Breast epithelium (tissue), 4 donors: ENCODE measurements around the gene FAF1. TPM values are rescaled to one million over a fixed set of nuclear protein-coding genes. Genes with fewer than 3 reads are reported as not detected.

Source experiments
- DNase-seq, 2 donors: peaks; one replicate each; pipeline ENCODE4 v3.0.0-alpha.2; 2019; ENCODE audit warnings: low spot score in 2 of 2
- H3K27ac ChIP-seq, 2 donors: fragments of 200-600 bp; sonication (generic) in 1 of 2; one replicate each; pipeline ENCODE4 v1.5.1; 2016 to 2019; ENCODE audit warnings: mild to moderate bottlenecking in 1 of 2
- H3K27me3 ChIP-seq, 2 donors: fragments of 200-600 bp; sonication (generic) in 1 of 2; one replicate each; pipeline versions ENCODE4 v1.5.1 to v1.6.0; 2017 to 2019; ENCODE audit warnings: control low read depth in 1 of 2, mild to moderate bottlenecking in 1 of 2
- H3K36me3 ChIP-seq: fragments of 200-600 bp; one replicate; pipeline ENCODE4 v1.5.1; 2019
- H3K4me1 ChIP-seq, 2 donors: fragments of 200-600 bp; sonication (generic); one replicate each; pipeline ENCODE4 v1.5.1; 2016 to 2019; ENCODE audit warnings: control low read depth in 1 of 2
- H3K4me3 ChIP-seq, 3 donors: fragments of 200-600 bp; sonication (generic); 1 replicate in 2 of 3; 2 replicates in 1 of 3; pipeline ENCODE4 v1.5.1; 2016 to 2019; ENCODE audit warnings: mild to moderate bottlenecking in 3 of 3, moderate library complexity in 2 of 3
- H3K9me3 ChIP-seq, 2 donors: fragments of 200-600 bp; sonication (generic) in 1 of 2; one replicate each; pipeline ENCODE4 v1.5.1; 2016 to 2019; ENCODE audit warnings: control low read depth in 1 of 2
- POLR2A ChIP-seq: fragments of 450-650 bp; IDR thresholded peaks from one replicate; pipeline ENCODE4 v1.6.1; 2016; ENCODE audit warnings: antibody characterized with exemption, mild to moderate bottlenecking, moderate library complexity
- POLR2AphosphoS5 ChIP-seq, 3 donors: sonication (generic); formaldehyde crosslinking; IDR thresholded peaks; one replicate each; pipeline ENCODE4 v1.6.1; 2017; ENCODE audit warnings: antibody characterized with exemption in 3 of 3
- intact Hi-C: fragments of 100-400 bp; cut with DNase I; formaldehyde crosslinking; loops from one replicate; pipeline ENCODE4 v1.15.1; 2023; ENCODE audit warnings: low total_unique reads
- total RNA-seq, 3 donors: library from RNA; depleted of rRNA; stranded (reverse); fragments of >200 nt; gene quantifications; one replicate each; pipeline ENCODE4 v1.1.0, GENCODE V29; 2016
- TF ChIP-seq, protein P1 (sequence below), 3 donors: fragments of 450-650 bp; IDR thresholded peaks; one replicate each; pipeline ENCODE4 v1.5.1; 2016 to 2017; ENCODE audit warnings: antibody characterized with exemption in 3 of 3, mild to moderate bottlenecking in 3 of 3, moderate library complexity in 3 of 3

FAF1 gene
- total RNA-seq, 3 donors from 2014 or later = 34.9 to 58.2 (median 42.0) TPM

GRCh38 chr1:50425376-50426107 is 534.5 kb downstream of the FAF1 start:
- Histone ChIP-seq H3K27ac (no peak overlapping the region), H3K4me3 (peak overlapping the region in 1 of 3 donors; percentile 56), H3K27me3 (peaks cover 9 to 100% of the 10 kb centered on the region in 2 donors), H3K9me3 (no peaks in the 10 kb centered on the region), H3K36me3 (no peaks in the 10 kb centered on the region), H3K4me1 (peaks cover 4 to 6% of the 10 kb centered on the region in 2 donors)
- no peak for DNase-seq
- intact Hi-C loops = no loop called here
- TF ChIP-seq, protein P1, sequence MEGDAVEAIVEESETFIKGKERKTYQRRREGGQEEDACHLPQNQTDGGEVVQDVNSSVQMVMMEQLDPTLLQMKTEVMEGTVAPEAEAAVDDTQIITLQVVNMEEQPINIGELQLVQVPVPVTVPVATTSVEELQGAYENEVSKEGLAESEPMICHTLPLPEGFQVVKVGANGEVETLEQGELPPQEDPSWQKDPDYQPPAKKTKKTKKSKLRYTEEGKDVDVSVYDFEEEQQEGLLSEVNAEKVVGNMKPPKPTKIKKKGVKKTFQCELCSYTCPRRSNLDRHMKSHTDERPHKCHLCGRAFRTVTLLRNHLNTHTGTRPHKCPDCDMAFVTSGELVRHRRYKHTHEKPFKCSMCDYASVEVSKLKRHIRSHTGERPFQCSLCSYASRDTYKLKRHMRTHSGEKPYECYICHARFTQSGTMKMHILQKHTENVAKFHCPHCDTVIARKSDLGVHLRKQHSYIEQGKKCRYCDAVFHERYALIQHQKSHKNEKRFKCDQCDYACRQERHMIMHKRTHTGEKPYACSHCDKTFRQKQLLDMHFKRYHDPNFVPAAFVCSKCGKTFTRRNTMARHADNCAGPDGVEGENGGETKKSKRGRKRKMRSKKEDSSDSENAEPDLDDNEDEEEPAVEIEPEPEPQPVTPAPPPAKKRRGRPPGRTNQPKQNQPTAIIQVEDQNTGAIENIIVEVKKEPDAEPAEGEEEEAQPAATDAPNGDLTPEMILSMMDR (IDR thresholded peaks at IDR 0.05) = no peak

GRCh38 chr1:50424884-50425375 is 535.1 kb downstream of the FAF1 start:
- peak overlapping the region in 2 of 3 donors; percentile 36 to 56 for H3K4me3 ChIP-seq

DNA sequence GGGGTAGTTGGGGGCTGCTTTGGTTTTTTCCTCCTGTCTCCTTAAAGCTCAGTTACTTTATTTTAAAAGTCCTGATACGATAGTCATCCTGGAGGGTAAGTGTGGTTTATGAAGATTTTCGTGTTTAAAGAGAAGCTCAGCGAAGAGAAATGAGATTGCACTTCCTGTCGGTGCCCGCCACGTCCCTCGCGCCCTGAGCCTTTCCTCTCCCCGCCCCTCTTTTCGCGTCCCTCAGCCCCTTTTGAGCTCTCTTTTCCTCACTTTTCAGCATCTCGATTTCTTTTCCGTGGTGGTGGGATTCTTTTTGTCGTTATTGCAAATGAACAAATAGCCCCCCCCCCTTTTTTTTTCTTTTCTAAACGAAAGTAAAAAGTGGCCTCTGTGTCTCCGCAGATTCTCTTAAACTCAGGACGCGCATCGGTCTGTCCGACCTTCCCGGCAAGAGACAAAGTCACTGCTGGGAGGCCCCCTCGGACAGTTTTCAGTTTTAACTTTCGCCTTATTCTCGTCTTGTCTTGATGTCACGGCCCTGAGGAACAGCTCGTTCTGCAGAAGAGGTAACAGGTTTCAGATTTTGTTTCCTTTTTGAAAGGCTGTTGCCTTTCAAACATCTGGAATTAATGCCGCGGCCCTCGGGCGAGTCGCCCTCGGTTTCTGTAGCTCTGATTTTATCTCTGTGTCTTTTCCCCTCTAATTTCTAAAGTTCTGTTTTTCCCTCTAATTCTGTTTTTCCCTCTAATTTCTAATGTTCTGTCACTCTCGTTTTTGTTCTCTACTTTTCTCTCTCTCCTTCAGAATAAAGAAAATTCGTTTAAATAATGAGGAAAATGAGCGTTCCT is 535.8 kb downstream of the FAF1 start:
- TF ChIP-seq POLR2A (no peak), POLR2AphosphoS5 (IDR thresholded peaks at IDR 0.05) (no peak)
- TF ChIP-seq, protein P1 (IDR thresholded peaks at IDR 0.05) = no peak
- no peak for DNase-seq
- Histone ChIP-seq H3K9me3 (no peaks in the 10 kb centered on the region), H3K27ac (no peak overlapping the region), H3K4me1 (peaks cover 4 to 6% of the 10 kb centered on the region in 2 donors), H3K36me3 (no peaks in the 10 kb centered on the region), H3K27me3 (peaks cover 12 to 100% of the 10 kb centered on the region in 2 donors), H3K4me3 (peak overlapping the region; percentile 27 to 56 (median 36))
- intact Hi-C loops = no loop called here

More at GRCh38 chr1:50424884-50425375, 535.1 kb downstream of the FAF1 start:
- intact Hi-C loops = no loop called here
- no peak for TF ChIP-seq POLR2A
- Histone ChIP-seq H3K9me3 (no peaks in the 10 kb centered on the region), H3K36me3 (no peaks in the 10 kb centered on the region), H3K27me3 (peaks cover 9 to 100% of the 10 kb centered on the region in 2 donors), H3K27ac (no peak overlapping the region), H3K4me1 (peaks cover 4 to 6% of the 10 kb centered on the region in 2 donors)
- no peak for DNase-seq

DNA sequence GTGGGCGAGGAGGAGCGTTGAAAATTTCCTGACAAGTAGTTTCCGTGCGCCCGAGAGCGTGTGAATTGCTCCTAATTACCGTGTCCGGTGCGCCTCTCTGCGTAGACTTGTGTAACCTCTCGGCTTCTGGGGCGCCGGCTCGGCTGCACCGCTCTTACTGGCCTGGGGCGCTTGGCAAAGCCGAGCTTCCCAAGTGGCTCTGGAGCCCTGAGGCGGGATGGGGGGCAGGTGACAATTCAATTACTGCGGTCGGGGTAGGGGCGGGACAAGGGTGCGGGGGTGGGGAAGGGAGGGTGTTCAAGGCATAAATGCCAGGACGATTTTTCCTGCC is 536.4 kb downstream of the FAF1 start:
- peaks cover 4 to 6% of the 10 kb centered on the region in 2 donors for H3K4me1 ChIP-seq
- DNase-seq = no peak
- no peaks in the 10 kb centered on the region for H3K36me3 ChIP-seq
- H3K4me3 ChIP-seq = peak overlapping the region; percentile 27 to 56 (median 36)
- H3K27ac ChIP-seq = no peak overlapping the region
- H3K27me3 ChIP-seq = peaks cover 12 to 98% of the 10 kb centered on the region in 2 donors
- TF ChIP-seq POLR2A (no peak), POLR2AphosphoS5 (IDR thresholded peaks at IDR 0.05) (no peak)
- H3K9me3 ChIP-seq = no peaks in the 10 kb centered on the region
- intact Hi-C loops = no loop called here

DNA sequence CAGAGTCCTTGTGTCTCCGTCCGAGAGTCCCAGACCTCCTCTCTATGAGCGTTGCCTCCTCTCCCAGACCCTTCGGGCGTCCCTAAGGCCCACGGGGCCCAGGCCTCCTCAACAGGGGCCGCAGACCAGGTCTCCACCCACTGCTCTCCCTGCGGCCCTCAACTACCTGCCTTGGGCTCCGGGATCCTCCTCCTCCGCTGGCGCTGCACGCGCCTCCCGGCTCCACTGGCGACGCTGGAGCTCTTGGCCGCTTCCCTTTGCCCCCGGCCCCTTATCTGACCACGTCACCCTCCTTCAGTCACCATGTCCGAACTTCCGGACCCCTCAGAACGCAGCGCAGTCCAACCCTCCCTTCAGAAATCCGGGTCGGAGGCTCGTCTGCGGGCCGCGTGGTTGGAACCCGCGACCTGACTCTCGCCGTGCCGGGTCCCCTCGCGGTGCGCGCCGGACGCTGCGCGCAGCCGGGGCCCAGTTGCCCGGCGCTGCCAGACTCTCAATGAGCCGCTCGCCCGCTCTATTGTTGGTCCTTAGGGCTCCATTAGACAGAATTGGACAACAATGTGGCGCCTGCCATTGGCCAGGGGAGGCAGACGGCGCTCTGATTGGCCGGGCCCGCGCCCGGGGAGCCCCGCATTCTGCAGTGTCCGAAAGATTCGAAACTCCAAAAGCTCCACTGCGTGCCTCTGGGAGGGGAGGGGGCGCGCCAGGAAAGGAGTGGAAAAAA is 537.0 kb downstream of the FAF1 start, which contains the start of gene DMRTA2:
Gene DMRTA2 (minus strand): TSS at position 498 of the 724 bp plus-strand sequence. CDS start 1,907 bp downstream, outside the sequence.
- H3K27me3 ChIP-seq = peaks cover 12 to 98% of the 10 kb centered on the region in 2 donors
- DNase-seq = no peak
- intact Hi-C loops = no loop called here

More for the DNA sequence above, 537.0 kb downstream of the FAF1 start, which contains the start of gene DMRTA2:
- Histone ChIP-seq H3K4me3 (peak within 1 kb of the TSS; percentile 27 to 56 (median 36)), H3K27ac (no peak within 1 kb of the TSS), H3K36me3 (no peaks in the 10 kb centered on the region), H3K9me3 (no peaks in the 10 kb centered on the region), H3K4me1 (peaks cover 4 to 6% of the 10 kb centered on the region in 2 donors)
- TF ChIP-seq, protein P1 (IDR thresholded peaks at IDR 0.05) = no peak
- no peak for TF ChIP-seq POLR2AphosphoS5 (IDR thresholded peaks at IDR 0.05)
